ENCODE measurements around the gene CHSY1.

Gene CHSY1

GRCh38 chr15:101185770-101186169 lies 66.1 kb downstream of the CHSY1 start:
- no peak for DNase-seq

GRCh38 chr15:101185336-101185735 lies 66.5 kb downstream of the CHSY1 start:
- DNase-seq, result no peak

- no peak for DNase-seq
Observed at GRCh38 chr15:101184830-101185229, 67.0 kb downstream of the CHSY1 start.

DNA sequence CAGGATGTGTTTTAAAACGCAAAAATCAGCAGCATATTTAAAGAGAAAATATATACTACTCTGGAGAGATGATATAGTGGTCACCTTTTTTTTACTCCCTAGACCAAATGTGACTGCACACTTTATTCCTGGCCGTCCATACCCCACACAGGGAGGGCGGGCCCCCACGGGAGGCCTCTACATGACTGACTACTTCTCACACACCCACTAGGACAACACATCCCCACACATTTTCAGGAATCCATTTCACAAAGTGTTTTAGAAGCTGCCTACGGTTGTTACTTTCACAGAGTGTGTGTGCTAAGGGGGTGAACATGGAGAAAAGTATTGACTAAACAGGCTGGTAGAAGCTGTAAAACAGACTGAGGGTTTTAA lies 67.9 kb downstream of the CHSY1 start:
- no peak for DNase-seq

GRCh38 chr15:101183226-101183930 lies 68.5 kb downstream of the CHSY1 start:
- DNase-seq, result no peak

DNA sequence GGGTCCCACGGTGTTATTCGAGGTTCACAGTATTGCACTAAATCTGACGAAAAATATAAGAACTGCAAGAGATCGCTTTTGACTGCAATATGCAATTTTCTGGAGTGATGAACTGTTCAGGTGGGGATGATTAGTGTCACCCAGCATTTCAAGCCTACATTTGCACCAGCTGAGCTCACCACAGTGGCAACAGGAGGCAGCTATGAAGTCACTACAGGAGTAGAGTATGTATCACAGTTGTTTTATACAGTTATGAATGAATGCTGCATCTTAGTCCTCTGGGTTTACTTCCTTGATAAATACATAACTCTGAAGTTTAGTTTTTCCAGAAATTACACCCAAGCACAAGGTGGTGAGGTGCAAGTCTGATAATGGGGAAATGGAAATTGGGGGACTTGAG lies 69.6 kb downstream of the CHSY1 start:
- no peak for DNase-seq

- no peak for DNase-seq
Observed at GRCh38 chr15:101181349-101181748, 70.5 kb downstream of the CHSY1 start.

- DNase-seq, result no peak
Observed at GRCh38 chr15:101180620-101181307, 71.1 kb downstream of the CHSY1 start.

- no peak for DNase-seq
Observed at GRCh38 chr15:101179341-101180153, 72.3 kb downstream of the CHSY1 start.

DNA sequence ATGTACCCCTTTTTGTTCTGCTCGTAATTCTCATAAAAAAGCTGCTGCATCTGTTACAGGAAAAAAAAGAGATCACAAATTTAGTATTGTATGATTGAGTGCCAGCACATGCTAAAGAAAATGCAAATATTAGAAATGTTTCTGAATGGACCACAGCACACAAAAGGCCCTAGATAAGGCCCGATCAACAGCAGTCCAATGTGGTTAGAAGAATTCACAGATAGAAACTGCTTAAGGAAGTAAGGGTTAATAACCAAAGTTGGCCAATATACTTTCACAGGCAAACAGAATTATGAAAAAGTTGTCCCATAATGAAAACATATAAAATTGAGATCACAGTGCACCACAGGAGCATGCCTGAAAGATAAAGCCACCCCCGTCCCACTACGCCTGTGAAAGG lies 72.9 kb downstream of the CHSY1 start:
- no peak for DNase-seq

DNA sequence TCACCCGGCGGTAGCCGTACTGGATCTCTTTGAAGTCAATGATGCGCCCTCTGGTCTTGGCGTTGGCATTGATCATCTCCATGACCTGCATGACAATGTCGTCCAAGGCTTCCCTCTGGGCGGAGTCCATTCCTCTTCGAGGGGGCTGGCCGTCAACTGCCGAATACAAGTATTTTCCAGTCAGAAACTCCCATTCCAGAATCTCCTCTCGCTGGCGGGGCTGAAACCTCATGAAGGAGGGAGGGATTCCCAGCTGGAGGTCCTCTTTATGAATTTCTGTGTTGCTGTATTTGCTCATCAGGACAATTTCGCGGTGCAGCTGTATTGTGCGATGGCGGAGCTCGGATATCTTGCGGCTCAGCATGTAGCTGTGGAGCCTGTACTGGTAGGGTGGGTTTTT lies 73.4 kb downstream of the CHSY1 start:
- DNase-seq, result no peak

DNA sequence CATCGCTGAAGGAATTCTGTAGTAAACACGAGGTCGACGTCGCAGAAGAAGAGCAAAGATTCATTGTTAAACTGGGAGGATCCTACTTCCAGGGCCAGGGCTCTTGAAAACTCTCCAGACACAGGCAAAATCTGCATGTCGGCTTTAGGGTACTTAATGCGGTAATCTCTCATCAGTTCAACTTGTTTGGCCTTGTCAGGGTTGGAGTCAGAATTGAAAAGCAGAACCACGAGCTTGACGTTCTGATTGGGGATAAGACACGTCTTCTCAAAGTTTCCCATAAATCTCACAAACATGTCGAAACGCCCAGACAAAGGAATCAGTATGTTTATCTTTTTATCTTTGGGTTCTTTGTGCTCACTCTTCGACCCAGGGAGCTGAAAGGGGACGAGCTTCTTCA lies 74.0 kb downstream of the CHSY1 start:
- no peak for DNase-seq

DNA sequence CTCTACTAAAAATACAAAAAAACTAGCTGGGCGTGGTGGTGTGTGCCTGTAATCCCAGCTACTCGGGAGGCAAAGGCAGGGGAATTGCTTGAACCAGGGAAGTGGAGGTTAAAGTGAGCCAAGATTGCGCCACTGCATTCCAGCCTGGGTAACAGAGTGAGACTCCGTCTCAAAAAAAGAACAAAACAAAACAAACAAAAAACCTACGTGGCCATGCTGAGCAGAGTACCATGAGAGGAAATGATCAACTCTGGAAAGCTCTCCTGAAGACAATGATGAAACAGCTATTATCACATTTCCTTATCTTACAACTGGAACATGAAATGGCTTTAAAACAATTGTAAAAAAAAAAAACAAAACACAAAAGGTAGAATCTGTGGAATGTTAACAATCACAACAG lies 75.2 kb downstream of the CHSY1 start:
- no peak for DNase-seq

DNA sequence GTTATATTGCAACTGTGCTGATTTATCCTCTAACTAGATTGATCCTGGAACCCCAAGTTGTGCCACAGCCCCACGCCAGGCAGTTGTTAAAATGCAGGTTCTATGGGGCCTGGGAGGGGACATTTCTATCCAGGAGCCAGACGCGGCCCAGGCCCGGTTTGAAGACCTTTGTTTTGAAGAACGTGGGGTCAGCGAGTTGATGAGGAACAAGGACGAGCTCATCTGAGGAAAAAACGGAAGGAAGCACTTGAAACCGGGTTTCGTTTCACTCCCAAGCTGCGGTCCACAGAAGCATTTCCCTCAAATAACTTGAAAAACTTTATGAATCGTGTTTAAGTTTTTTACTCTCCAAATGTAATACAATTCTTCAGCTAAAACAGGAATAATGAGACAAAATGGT lies 76.4 kb downstream of the CHSY1 start:
- no peak for DNase-seq

DNA sequence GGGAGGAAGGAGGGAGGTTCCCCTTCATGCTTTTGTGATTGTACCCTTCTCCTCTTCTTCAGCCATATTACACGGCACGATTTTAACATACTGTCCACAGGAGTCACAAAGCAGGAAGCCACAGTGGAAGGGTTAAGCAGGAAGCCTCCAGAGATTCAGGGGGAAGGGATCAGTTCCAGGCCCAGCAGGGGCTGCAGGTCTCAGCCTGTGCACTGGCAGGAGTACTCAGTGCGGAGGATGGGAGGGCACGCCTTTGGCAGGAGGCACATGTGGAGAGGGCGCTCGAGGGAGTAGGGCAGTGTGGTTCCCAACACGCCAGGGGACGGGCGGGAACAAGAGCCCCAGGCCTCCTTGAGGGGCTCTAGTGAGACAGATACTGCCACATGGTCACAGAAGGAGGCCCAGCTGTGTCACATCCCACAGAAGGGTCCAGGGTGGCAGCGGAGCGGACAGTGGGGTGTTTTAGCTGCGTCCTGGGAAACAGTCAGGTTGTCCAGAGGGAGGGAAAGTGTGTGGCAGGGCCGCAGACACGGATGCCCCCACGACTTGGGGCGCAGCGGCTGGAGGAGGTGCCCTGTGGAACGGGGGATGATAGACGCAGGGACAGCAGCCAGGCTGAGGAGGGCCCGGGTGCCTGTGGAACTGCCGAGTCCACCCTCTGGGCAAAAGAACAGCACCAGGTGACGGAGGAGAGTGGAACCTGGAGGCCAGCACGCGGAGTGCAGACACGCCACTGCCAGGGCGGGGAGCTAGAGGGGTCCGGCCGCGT lies 77.5 kb downstream of the CHSY1 start:
- DNase-seq, result no peak

- DNase-seq, result no peak
Observed at GRCh38 chr15:101173233-101174119, 78.4 kb downstream of the CHSY1 start.

DNA sequence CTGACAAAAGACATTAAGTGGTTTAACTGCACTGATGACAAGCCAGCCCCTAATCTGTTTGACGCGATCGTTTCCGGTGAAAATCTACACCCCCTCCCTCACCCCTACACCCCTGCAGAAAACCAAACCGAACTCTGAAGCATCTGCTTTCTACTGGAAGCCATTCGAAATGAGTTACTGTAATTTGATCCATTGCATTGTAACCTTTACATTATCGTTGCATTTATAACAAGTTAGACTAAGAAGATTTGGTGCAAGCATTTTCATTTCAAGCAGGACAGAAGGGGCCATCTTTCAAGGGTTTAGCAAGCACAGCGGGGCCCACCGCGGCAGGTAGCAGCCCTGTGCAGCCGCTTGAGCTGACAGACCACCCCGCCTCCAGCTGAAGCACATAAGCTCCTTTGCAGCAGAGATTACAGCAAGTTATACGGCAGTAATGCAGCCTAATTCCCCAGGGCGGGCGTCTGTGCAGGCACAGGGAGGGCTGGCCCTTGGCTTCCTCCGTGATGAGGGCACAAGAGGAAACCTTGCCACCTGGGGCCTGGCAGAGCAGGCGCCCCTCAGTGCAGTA lies 79.3 kb downstream of the CHSY1 start:
- DNase-seq, result no peak

DNA sequence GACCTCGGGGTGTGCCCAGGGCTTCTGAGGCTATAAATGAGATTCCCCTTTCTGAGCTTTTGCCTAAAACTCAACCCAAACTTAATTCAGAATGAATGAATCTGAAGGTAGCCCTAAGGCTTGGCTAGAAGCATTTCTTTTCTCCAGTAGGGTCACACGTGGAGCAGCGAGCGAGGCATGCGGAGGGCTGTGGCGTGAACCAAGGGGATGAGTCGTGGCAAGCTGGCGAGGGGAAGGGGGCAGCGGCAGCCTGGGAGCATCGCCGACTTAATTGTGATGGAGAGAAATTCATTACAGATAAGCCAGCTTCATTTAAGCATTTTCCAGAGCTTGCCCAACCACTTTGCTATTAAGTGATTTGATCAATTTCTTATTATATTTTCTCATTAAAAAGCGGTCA lies 79.9 kb downstream of the CHSY1 start:
- DNase-seq, result no peak

GRCh38 chr15:101170568-101171350 lies 81.1 kb downstream of the CHSY1 start:
- DNase-seq, result no peak

DNA sequence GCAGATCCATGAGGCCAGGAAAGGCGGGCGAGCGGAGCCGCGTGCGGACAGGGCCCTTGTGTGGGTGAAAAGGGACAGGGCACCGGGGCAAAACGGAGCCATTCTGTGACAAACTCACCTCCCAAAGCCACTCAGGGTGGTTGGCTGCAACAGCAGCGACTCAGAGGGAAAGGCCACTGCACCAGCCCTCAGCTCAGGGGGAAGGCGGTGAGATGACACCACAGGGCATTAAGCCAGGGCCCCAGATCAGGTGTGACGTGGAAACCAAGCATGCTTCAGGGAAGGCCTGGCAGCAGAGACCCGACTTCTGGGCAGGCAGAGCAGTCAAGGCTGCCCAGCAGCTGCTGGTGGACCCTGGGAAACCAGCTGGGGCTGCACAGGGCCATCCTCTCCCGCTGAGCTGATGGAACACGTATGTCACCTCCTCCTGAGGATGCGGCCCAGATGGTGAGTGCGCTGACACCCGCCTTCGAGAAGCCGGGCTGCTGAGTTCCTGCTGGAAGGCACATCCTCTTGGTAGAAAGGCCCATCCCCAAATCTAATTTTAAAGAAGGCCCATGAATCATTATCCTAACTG lies 82.3 kb downstream of the CHSY1 start:
- no peak for DNase-seq

Measured in activated CD4-positive, alpha-beta T cell treated with anti-CD3 and anti-CD28 coated beads, Interleukin-2, amount 50 U/mL, for 1 hour (primary cell).